PC-3 (cell line): ENCODE measurements around the gene MRPL14. TPM values are rescaled to one million over a fixed set of nuclear protein-coding genes. Genes with fewer than 3 reads are reported as not detected.

Experiments
- ATAC-seq: fragments of 200-7000 bp; cut with Tn5 transposase; 2 replicates; pipeline ENCODE4 v1.9.1; 2020; ENCODE audit warnings: mild to moderate bottlenecking, moderate library complexity
- BruUV-seq: library from RNA; stranded (reverse); fragments of 400-500 nt; replicated peaks from 2 replicates; lab custom pipeline; 2021; lab: Mats Ljungman, UMichigan
- CTCF ChIA-PET: fragments of 300-600 bp; sonication (Branson Sonifier 250); formaldehyde crosslinking; loops from one replicate; lab custom pipeline; 2022; ENCODE audit warnings: antibody characterized with exemption; lab: Charles Lee
- POLR2A ChIA-PET: fragments of 300-600 bp; sonication (Branson Sonifier 250); formaldehyde crosslinking; loops from one replicate; lab custom pipeline; 2022; ENCODE audit warnings: antibody characterized with exemption; ENCODE audit not compliant: unreplicated experiment; lab: Charles Lee
- DNase-seq: peaks from one replicate; pipeline ENCODE4 v3.0.0-alpha.2; 2015
- H2AFZ ChIP-seq: fragments of 300-600 bp; sonication (generic); 2 replicates; pipeline ENCODE4 v1.6.0; 2016; ENCODE audit warnings: antibody characterized with exemption, low read length
- H3F3A ChIP-seq: fragments of 300-600 bp; sonication (generic); one replicate; pipeline ENCODE4 v1.6.0; 2017; ENCODE audit warnings: antibody characterized with exemption, low read length, control low read depth, mild to moderate bottlenecking; ENCODE audit not compliant: unreplicated experiment
- H3K27ac ChIP-seq: fragments of 300-600 bp; sonication (generic); 2 replicates; pipeline ENCODE4 v1.5.1; 2016; ENCODE audit warnings: mild to moderate bottlenecking, low read length
- H3K27me3 ChIP-seq: fragments of 300-600 bp; sonication (generic); 2 replicates; pipeline ENCODE4 v1.6.1; 2016; ENCODE audit warnings: low read length, mixed read lengths
- H3K36me3 ChIP-seq: fragments of 300-600 bp; sonication (generic); 2 replicates; pipeline ENCODE4 v1.6.1; 2016; ENCODE audit warnings: low read depth, mixed run types, low read length, mixed read lengths
- H3K4me1 ChIP-seq: fragments of 300-600 bp; sonication (generic); 2 replicates; pipeline ENCODE4 v1.5.1; 2016; ENCODE audit warnings: low read length; ENCODE audit not compliant: insufficient read depth
- H3K4me2 ChIP-seq: fragments of 300-600 bp; sonication (generic); 2 replicates; pipeline ENCODE4 v1.6.0; 2016; ENCODE audit warnings: low read length
- H3K4me3 ChIP-seq: fragments of 300-600 bp; sonication (generic); 2 replicates; pipeline ENCODE4 v1.5.1; 2016; ENCODE audit warnings: mild to moderate bottlenecking, low read length, mixed read lengths
- H3K79me2 ChIP-seq: fragments of 300-600 bp; sonication (generic); 2 replicates; pipeline ENCODE4 v1.6.1; 2017; ENCODE audit warnings: low read length, mixed read lengths
- H3K9ac ChIP-seq: fragments of 300-600 bp; sonication (generic); 2 replicates; pipeline ENCODE4 v1.6.0; 2016; ENCODE audit warnings: mild to moderate bottlenecking, low read length
- H3K9me2 ChIP-seq: fragments of 300-600 bp; sonication (generic); replicated peaks from 2 replicates; pipeline ENCODE4 v1.6.1; 2016; ENCODE audit warnings: mixed run types, low read length, mixed read lengths
- H3K9me3 ChIP-seq: fragments of 300-600 bp; sonication (generic); 2 replicates; pipeline ENCODE4 v1.6.1; 2016; ENCODE audit warnings: low read length, mixed read lengths
- H4K20me1 ChIP-seq: fragments of 300-600 bp; sonication (generic); 2 replicates; pipeline ENCODE4 v1.6.1; 2016; ENCODE audit warnings: low read length, mixed read lengths
- EZH2 ChIP-seq: fragments of 300-600 bp; sonication (generic); IDR thresholded peaks from one replicate; pipeline ENCODE4 v1.6.1; 2017; ENCODE audit warnings: antibody characterized with exemption, mild to moderate bottlenecking, low read length; ENCODE audit not compliant: unreplicated experiment
- EZH2phosphoT487 ChIP-seq: fragments of 300-600 bp; sonication (generic); IDR thresholded peaks from 2 replicates; pipeline ENCODE4 v1.6.1; 2018; ENCODE audit warnings: mild to moderate bottlenecking, antibody characterized with exemption, low read length, borderline replicate concordance
- intact Hi-C: fragments of 100-400 bp; cut with micrococcal nuclease; formaldehyde crosslinking; loops from 2 replicates; pipeline ENCODE4 v1.9.0; 2023
- total RNA-seq: library from RNA; depleted of rRNA; stranded (reverse); fragments of >200 nt; gene quantifications from 2 replicates; pipeline ENCODE4 v1.2.3, GENCODE V29; 2014
- TF ChIP-seq, protein P1 (sequence below): fragments of 300-600 bp; sonication (generic); conservative IDR thresholded peaks from 2 replicates; pipeline ENCODE4 v1.5.1; 2017; ENCODE audit warnings: antibody characterized with exemption, low read depth, mild to moderate bottlenecking, low read length

Gene MRPL14
- total RNA-seq, 1 experiment from 2014 or later: 192 TPM

DNA sequence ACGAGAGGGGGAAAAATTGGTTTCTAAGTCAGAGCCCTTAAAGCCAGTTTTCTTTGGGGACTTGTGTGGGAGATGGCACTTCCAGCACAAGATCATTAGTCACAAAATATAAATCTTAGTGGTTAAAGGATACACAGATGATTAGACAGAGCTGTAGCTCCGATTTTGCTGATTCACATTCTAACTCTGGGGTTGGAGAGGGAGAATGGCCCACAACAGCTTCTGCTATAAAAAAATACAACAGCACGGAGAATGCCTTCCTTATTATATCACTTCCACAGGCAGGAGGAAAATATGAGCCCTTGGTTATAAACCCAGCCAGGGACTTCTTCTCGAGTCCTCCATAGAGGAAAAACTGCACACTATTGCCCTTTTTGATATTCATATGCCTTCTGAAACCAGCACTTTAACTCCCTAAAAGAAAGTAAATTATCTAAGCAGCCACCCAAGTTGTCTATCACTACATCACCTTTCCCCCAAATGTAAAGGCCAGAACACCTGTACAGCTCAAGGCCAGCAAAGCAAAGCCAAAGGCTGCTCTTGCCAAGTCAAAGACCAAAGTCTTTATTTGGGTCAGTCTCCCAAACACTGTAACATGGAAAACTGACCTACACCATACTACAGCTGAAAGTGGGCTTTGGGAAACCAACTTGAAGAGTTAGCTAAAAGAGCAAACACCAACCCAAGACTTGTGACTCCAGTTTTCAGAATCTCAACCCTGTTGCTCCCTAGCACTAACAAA is 10.4 kb downstream of the MRPL14 start:
- Histone ChIP-seq H3K9me3 (no peaks in the 10 kb centered on the region), H2AFZ (no peak overlapping the region), H3K9me2 (no peaks in the 10 kb centered on the region), H3K4me1 (peaks cover 68% of the 10 kb centered on the region), H3K4me3 (peak overlapping the region; percentile 49), H3K27me3 (no peaks in the 10 kb centered on the region), H3F3A (peaks cover 14% of the 10 kb centered on the region), H4K20me1 (peaks cover 4% of the 10 kb centered on the region; the same call in 1 of the 2 replicates), H3K9ac (peak overlapping the region; percentile 66), H3K79me2 (peaks cover 93% of the 10 kb centered on the region), H3K4me2 (peak overlapping the region; percentile 78), H3K36me3 (peaks cover 32% of the 10 kb centered on the region), H3K27ac (peak overlapping the region; percentile 93)
- intact Hi-C loops: loop anchor here (5.0 kb wide), 1 partner anchor 120 kb away; no protein-coding TSS in a partner anchor
- CTCF ChIA-PET: interaction anchor here (1.2 kb wide), 1 partner anchor 17 kb away, joined by 9 read pairs; no protein-coding TSS in a partner anchor
- TF ChIP-seq EZH2phosphoT487 (no peak), EZH2 (no peak)
- TF ChIP-seq, protein P1, sequence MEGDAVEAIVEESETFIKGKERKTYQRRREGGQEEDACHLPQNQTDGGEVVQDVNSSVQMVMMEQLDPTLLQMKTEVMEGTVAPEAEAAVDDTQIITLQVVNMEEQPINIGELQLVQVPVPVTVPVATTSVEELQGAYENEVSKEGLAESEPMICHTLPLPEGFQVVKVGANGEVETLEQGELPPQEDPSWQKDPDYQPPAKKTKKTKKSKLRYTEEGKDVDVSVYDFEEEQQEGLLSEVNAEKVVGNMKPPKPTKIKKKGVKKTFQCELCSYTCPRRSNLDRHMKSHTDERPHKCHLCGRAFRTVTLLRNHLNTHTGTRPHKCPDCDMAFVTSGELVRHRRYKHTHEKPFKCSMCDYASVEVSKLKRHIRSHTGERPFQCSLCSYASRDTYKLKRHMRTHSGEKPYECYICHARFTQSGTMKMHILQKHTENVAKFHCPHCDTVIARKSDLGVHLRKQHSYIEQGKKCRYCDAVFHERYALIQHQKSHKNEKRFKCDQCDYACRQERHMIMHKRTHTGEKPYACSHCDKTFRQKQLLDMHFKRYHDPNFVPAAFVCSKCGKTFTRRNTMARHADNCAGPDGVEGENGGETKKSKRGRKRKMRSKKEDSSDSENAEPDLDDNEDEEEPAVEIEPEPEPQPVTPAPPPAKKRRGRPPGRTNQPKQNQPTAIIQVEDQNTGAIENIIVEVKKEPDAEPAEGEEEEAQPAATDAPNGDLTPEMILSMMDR: no peak
- ATAC-seq (peak; percentile 62), DNase-seq (peak; percentile 86)
- POLR2A ChIA-PET: interaction anchor here (0.5 to 0.6 kb wide), 4 partner anchors 11 to 1371 kb away, joined by 3 to 13 read pairs (median 4); partner anchors contain the start of genes MRPL14, TBCC and TMEM63B
- BruUV-seq: TSS peak; percentile 70

DNA sequence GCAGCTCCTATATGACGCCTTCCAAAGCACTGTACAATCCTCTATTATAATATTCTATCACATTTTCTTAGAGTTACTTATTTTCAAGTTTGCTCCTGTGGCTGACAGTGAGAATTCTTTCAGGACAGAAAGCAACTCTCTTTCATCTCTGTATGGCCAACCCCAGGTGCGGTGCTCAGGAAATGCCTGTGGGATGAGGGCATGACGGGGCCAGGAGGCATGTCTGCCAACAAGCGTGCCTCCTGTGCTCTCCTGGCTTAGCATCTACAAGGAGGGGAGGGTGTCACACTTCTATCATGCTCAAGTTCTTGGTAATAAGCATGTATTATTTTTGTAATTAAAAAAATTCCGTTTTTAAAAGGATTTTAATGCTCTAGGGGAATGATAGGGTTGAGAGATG is 11.4 kb downstream of the MRPL14 start:
- peaks cover 93% of the 10 kb centered on the region for H3K79me2 ChIP-seq
- DNase-seq: peak; percentile 89

More for the DNA sequence above, 11.4 kb downstream of the MRPL14 start:
- ChIA-PET CTCF (interaction anchor here (1.2 kb wide), 1 partner anchor 16 kb away, joined by 9 read pairs; no protein-coding TSS in a partner anchor), POLR2A (interaction anchor here (0.6 kb wide), 1 partner anchor 12 kb away, joined by 3 read pairs; the partner anchor contains the start of genes MRPL14 and TMEM63B)
- Histone ChIP-seq H3K9ac (peak overlapping the region; percentile 66), H3K27me3 (no peaks in the 10 kb centered on the region), H3K9me3 (no peaks in the 10 kb centered on the region), H3K4me3 (peak overlapping the region; percentile 49; the same call in 1 of the 2 replicates), H3K4me2 (peak overlapping the region; percentile 78), H3K9me2 (no peaks in the 10 kb centered on the region), H3K36me3 (peaks cover 42% of the 10 kb centered on the region), H3K4me1 (peaks cover 60% of the 10 kb centered on the region), H3F3A (peaks cover 14% of the 10 kb centered on the region), H4K20me1 (peaks cover 4% of the 10 kb centered on the region; the same call in 1 of the 2 replicates), H2AFZ (no peak overlapping the region), H3K27ac (peak overlapping the region; percentile 93)
- intact Hi-C loops: loop anchor here (5.0 kb wide), 1 partner anchor 121 kb away; no protein-coding TSS in a partner anchor
- peak; percentile 70 for ATAC-seq
- TSS peak; percentile 40 for BruUV-seq
- TF ChIP-seq EZH2 (no peak), EZH2phosphoT487 (no peak)
- TF ChIP-seq, protein P1: no peak
